ENCODE results near the gene EFCC1.
A peak's percentile ranks its signal among the peaks of the same experiment; 100 is the strongest.
"Not testable (repeated sequence)": the region's sequence is repeated elsewhere in the genome, so short reads cannot be mapped to it uniquely, and the experiment has no call there.

The EFCC1 gene

DNA sequence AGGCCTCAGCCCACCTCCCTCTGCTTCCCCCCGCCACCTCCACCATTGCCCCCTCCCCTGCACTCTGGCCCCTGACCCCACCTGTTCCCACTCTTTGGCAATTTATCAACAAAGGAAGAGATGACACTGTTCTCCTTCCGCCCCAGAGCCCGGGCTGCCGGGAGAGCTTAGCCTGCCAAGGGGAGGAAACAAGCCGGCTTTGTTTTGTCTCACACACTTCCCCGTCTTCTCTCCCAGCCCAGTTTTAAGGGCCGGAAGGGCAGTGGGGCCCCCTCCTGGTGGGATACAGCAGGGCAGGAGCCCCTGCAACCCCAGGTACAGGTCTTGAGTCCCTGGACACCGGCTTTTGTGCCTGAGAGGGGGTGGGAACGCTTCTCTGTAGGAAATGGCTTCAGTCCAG, 86.8 kb downstream of the EFCC1 start:
- DNase-seq, result peak; percentile 73
- in situ Hi-C loops (cut with MboI; ENCODE audit: low pct_unique_long_range_greater_than_20kb, low sequenced_read_pairs), result not testable (repeated sequence)

DNA sequence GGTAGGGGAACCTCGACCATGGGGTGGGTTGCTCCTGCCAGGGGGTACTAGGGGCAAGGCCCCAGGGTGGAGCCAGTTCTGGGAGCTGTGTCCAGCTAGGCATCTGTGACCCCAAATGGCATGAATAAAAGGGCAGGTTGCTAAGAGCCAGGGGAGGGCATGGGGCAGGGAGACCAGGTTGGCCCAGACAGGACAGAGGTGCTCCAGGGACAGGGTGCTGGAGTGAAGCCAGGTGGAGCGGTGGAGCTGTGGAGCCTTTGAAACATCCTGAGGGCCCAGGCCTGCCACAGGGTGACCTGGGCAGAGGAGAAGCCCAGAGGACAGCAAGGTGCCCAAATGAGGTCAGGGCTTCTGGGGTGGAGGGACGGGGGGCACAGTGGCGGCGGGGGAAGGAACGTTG, 87.2 kb downstream of the EFCC1 start:
- DNase-seq; in situ Hi-C loops (cut with MboI; ENCODE audit: low pct_unique_long_range_greater_than_20kb, low sequenced_read_pairs): not testable (repeated sequence)

Measured in KBM-7 (cell line).